Superior temporal gyrus (tissue), 1 donor: ENCODE data around the gene MCMBP.
"Not testable (repeated sequence)": the region's sequence is repeated elsewhere in the genome, so short reads cannot be mapped to it uniquely, and the experiment has no call there.

Experiments
- DNase-seq: peaks from one replicate; pipeline ENCODE4 v3.0.0-alpha.2; 2016; ENCODE audit errors: extremely low spot score

The MCMBP gene

DNA sequence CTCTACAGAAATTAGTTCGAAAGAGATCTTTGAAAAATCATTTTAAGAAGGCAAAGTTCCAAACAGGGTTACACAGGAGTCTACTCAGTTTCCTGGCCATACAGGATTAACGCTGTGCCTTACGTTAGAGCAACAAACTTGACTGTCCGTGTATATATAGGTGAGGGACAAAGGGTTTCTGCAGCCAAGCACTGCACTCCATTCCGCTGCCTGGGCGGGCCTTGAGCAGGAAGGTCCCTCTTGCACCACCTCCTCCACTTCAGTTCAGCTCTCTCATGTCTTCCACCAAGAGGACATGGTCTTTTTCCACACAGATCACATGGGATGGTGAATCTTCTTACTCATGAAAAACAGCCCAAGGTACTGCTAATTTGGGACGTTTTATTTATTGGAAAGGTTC lies 43.2 kb downstream of the MCMBP start:
- DNase-seq = no peak

DNA sequence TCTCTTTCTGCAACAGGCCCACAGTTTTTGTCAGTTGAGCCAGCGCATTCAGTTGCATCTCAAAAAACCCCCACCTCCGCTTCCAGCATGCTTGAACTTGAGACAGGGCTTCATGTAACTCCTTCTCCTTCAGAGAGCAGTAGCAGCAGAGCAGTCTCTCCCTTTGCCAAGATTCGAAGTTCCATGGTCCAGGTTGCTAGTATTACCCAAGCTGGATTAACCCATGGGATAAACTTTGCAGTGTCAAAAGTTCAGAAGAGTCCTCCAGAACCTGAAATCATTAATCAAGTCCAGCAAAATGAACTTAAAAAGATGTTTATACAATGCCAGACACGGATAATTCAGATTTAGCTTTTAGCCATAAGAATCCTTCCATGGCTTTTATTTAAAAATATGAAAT lies 45.2 kb downstream of the MCMBP start:
- no peak for DNase-seq

DNA sequence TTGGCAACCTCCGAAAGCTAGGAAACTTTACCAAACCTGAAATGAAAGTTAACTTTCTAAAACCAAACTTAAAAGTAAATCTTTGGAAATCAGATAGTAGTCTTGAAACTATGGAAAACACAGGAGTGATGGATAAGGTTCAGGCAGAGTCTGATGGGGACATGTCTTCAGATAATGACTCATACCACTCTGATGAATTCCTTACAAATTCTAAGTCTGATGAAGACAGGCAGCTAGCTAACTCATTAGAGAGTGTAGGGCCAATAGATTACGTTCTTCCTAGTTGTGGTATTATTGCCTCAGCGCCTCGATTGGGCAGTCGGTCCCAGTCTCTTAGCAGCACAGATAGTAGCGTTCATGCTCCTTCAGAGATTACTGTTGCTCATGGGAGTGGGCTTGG lies 45.9 kb downstream of the MCMBP start:
- DNase-seq = no peak

DNA sequence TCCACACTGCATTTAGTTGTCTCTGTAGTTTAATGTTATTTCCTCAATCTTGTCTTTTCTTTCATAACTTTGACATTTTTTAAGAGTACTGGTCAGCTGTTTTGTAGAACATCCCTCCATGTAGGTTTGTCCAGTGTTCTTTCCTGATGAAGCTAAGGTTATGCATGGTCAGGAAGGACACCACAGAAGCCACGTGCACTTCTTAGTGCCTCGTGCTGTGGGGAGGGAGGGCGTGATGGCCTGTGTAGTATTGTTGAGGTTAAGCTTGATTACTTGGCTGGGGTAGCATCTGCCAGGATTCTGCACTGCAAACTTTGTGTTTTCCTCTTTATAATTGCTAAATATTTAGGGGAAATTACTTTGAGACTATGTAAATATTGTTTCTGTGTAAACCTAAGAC lies 48.3 kb downstream of the MCMBP start:
- DNase-seq = no peak

DNA sequence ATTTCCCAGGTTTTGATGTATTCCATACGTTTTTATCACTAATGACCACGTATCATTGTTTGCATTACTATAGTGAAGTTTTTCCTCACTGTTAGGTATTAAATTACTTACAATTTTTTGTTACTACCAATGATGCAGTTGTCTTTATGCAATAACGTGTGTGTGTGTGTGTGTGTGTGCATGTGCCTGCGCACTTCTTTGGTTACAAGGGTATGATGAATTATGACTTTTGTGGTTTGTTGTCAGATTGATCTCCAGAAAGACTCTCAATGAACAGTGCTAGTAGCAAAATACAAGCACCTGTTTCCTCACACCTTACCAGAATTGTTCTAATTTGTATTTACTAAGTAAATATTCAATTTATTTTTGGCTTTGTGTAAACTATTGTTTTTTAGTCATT lies 51.5 kb downstream of the MCMBP start:
- DNase-seq = no peak

DNA sequence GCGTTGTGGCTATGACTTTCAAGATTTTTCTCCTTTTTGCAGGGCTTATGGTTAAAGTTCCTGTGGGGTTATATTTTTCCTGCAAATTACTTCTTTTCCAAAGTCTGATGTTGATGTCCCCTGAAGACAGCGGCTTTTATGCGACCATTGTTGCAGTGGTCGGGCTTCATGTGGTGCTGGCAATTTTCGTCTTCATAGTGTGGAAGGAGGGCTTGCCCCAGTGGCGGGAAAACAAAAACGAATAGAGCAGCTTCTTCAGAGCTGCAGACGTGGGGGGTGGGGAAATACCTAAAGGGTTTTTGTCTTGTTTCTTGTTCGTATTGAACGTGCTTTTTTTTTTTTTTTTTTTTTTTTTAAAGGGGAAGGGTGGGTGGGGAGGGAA lies 53.8 kb downstream of the MCMBP start:
- no peak for DNase-seq

DNA sequence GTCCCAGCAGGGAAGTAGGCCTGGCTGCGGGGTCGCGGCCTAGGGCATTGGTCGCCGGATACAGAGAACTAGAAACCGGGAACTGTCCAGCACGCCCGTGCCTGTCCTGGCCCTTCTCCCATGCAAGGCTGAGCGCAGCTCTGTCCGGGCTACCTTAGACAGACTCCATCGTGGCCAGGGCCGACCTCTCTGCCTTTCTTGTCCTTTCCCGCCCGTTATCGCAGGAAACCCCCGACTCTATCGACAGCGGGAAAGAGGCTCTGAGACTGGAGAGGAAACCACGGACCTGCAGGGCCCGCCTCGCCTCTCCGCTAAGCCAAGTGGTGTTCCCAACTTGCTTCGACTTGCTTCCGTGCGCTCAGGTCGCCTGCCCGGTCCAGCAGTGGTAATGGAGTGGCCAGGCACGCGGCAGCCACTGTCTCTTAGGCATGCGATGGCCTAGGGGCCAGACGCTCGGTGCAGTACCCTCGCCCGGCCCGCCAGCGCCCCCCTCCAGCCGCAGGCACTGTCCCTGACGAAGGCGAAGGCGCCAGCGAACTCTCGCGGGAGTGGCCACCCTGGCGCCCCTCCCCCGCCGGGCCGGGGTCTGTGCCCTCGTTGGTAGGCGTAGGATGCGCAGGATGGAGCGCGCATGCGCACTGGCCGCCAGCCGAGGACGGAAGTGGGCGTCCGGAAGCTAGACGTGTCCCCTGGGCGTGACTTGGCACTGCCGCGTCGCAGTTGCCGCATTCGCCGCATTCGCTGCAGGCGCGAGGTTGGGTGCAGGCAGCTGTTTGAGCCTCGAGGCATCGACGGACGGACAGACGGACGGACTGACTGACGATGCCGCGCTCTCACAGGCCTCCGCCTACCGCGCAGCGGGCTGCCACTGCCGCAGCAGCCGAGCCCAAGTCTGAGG lies 54.4 kb downstream of the MCMBP start:
- peak; percentile 46 for DNase-seq

DNA sequence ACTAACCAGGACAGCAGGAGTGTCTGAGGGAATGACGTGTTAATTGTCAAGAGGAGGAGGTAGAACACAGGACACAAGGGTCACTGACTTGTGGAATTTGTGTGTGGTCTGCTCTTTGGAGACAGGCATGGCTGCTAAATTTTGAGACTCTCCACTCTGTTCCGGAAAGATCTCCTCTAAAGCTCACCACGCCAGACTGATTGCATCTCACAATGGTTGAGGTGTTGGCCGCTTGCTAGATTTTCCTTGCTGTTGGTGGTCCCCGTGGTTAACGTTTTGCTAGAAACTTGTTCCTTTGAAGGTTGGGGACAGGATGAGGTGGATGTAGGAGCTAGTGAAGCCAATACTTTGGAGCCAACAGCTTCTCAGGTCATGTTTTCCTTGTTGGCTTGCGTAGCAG lies 57.0 kb downstream of the MCMBP start:
- no peak for DNase-seq

DNA sequence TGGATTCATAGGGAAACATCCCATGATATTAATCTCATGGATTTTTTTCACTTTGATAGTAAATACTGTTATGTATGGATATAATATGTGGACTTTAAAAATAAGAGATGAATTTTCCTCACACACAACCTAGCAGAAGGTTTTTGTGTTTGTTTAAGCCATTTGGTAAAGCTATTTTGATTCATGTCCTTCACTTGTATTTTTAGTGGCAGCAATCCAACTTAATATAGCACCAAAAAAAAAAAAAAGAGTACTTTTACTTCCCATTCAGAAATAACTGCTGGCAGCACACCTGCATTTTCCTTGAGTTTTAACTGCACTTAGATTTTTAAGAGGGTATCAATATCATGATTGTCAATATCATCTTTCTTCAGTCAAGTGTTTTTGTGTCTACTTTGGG lies 60.0 kb downstream of the MCMBP start:
- no peak for DNase-seq

DNA sequence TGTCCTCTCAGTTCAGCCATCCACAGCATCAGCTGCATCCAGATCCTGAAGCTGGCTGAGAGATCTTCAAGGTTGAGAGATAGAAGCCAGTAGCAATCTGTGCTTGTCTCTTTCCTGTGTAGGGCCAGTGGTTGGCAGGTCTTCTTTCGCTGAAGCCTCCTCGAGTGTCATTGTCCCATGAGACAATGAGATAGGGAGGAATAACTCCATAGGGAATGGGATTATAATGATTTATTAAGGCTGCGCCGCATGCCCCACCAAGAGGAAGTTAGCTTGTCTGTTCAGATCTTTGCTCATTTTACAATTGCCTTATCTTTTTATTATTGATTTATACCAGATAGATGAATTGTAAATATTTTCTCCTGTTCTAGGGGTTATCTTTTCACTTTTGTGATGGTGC lies 61.5 kb downstream of the MCMBP start:
- DNase-seq = no peak

DNA sequence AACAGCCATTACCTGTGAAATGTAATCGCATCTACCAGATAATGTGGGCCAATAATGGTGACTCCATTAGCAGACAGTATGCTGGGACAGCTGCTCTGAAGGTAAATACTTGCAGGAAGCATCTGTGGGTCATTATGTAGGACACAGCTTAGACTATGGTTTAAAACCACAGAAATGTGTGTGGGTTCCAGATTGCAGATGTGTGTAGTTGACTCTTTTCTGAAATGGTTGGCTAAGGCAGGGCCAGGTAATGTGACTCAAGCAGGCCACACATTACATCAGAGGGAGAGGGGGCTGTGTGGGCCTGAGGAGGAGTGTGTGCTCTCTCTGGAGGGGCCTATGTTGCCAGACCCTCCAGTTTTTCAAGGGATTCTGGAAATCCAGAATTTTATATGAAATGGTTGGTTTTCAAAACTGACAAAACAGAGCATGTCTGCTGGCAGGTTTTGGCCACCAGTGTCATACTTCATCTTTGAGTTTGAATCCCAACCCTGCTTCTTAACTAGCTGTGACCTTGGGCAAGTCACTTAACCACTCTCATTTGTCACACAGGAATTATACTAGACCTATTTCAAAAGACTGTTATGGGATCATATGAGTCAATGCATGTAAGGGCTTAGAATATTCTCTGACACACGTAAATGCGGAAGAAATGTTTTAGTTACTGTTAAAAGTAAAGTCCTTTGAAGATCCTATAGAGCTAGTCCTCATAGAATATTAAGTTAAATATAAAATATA lies 64.5 kb downstream of the MCMBP start:
- no peak for DNase-seq

DNA sequence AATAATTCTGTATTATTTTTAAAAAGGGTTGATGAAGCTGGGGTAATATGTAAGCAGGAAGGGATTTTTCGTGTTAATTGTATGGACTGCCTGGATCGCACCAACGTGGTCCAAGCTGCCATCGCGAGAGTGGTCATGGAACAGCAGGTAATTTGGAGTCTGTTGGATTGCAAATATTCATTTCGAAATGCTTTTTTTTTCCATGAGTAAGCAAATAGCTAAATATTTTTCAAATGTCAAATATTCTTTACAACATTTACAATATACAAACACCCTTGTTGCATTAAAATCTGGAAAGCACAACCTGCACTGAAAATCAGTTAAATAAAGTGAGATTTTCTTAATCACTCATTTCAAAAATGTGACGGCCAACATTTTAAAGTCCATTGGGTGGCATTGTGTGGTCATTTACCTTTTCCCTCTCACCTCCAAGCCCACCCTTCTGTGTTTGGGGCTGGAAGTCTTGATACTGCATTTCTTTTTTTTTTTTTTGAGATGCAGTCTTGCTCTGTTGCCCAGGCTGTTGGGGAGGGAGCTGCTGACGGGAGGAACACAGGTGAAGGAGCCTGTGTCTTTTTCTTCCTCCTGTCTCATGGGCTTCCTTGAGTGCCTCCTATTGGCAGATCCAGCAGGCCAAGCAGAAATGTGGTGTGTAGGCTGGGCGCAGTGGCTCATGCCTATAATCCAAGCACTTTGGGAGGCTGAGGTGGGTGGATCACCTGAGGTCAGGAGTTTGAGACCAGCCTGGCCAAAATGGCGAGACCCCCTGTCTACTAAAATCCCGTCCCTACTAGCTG lies 66.1 kb downstream of the MCMBP start:
- no peak for DNase-seq

DNA sequence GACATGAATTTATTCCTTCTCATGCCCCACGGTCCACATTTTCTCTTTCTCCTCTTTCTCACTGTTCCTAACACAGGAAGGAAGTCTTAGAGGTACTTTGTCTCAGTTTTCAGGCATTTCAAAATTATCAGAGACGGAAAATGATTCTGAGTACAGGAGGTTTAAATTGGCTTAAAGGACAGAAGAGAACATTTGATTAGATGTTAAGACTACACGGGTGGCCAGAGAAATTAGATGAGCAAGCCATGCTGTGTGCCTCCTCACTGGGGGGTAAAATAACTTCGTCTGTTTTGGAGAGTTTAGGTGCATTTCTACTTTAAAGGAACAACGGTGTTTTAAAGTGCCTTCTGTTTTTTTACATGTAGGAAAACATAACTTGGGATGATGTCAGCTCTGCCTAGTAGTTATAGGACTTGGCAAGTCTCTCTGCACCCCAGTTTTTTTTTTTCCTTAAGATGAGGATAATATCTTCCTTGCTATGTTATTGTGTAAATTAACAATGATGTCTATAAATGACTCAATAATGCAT lies 66.9 kb downstream of the MCMBP start:
- DNase-seq = no peak

DNA sequence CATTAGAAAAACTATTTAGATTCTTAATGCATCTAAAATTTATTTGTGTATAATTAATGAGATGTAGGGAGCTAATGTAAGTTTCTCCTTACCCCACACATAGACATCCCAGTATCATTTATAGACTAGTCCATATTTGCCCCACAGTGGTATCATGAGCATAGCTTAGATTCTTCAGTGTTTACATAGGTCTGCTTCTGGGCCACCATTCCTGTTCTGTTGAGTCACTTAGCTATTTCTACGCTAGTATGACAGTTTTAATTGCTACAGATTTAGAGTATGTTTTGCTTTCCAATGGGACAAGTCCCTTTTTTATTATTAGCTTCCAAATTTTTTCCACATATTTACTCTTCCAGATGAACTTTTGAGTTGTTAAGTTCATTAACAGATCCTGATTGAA lies 69.4 kb downstream of the MCMBP start:
- no peak for DNase-seq

DNA sequence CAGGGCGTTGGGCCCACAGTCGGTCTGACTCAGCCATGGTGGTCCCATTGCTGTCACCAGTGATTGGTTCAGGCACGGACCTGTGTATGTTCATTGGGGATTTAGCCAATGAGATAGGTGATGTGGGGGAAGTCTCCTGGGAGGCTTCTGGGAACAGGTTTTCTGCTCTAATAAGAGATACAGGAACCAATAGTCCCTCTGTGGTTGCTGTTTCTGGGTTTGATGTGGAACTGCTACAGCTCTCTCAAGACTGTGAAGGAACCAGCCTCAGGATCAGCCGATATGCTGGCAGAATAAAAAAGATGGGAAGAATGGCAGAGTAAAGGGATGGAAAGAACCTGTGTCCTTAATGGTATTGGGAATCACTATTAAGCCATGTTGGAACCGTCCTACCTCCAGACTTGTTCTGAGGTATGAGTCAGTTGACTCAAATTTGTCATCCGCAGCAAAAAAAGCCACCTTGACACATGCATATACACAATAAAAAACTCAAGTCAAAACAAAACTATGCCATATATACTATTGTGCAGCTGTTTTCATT lies 70.6 kb downstream of the MCMBP start:
- no peak for DNase-seq

DNA sequence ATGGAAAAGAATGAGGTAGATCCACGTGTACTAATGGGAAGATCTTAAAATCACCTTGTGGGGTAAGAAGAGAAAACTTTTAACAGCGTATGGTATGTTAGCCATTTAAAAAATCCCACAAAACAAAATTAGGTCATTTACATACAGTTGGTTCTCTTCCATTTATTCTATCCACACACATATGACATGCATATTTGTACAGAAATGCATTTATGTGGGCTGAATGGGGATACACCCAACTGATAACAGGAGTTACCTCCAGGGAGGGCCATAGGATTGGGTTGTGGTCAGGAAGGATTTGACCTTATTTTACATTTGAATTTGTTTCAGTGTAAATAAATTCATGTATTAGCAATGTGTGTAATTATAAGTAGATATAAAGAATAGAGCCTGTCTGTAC lies 71.5 kb downstream of the MCMBP start:
- no peak for DNase-seq

DNA sequence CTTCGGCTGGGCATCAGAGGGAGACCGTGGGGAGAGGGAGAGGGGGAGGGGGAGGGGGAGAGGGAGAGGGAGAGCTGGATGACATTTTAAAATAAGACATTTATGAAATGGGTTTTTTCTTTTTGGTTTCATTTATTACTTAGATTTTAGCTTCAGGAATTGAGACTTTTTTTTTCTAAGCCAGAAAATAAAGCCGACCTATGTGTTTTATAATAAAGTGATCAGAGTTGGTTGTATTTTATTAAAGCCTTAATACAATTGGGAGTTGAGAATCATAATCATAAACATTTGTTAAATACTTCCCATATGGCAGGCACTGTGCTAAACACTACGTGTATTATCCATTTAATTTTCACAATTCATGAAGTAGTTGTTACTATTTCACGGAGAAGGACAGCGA lies 76.6 kb downstream of the MCMBP start:
- no peak for DNase-seq

DNA sequence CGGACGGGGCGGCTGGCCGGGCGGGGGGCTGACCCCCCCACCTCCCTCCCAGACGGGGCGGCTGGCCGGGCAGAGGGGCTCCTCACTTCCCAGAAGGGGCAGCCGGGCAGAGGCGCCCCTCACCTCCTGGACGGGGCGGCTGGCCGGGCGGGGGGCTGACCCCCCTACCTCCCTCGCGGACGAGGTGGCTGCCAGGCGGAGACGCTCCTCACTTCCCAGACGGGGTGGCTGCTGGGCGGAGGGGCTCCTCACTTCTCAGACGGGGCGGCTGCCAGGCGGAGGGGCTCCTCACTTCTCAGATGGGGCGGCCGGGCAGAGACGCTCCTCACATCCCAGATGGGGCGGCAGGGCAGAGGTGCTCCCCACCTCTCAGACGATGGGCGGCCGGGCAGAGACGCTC lies 77.5 kb downstream of the MCMBP start:
- not testable (repeated sequence) for DNase-seq

DNA sequence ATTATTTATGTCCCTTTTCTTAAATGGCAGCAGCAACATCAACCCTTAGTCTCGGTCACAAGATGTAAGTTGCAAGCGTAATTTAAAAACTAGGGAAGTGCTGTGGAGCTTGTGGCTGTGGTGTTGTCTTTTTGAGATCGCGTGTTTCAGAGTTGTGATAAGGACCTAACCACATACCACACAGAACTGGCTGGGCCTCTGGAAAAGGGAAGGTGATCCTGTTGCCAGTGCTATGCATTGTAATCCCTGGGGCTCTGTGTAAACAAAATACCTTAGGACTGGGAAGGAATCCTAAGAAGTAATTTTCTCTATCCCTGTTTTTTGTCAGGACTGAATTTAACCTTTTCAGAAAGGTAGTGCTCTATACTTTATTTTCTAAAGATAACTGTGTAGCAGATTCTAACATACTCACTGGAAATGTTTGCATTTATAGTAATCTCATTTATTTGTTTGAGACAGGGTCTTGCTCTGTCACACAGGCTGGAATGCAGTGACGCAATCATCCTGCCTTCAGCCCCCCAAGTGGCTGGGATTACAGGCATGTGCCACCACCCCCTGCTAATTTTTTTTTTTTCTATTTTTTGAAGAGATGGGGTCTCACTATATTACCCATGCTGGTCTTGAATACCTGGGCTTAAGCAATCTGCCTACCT lies 86.4 kb downstream of the MCMBP start:
- no peak for DNase-seq

DNA sequence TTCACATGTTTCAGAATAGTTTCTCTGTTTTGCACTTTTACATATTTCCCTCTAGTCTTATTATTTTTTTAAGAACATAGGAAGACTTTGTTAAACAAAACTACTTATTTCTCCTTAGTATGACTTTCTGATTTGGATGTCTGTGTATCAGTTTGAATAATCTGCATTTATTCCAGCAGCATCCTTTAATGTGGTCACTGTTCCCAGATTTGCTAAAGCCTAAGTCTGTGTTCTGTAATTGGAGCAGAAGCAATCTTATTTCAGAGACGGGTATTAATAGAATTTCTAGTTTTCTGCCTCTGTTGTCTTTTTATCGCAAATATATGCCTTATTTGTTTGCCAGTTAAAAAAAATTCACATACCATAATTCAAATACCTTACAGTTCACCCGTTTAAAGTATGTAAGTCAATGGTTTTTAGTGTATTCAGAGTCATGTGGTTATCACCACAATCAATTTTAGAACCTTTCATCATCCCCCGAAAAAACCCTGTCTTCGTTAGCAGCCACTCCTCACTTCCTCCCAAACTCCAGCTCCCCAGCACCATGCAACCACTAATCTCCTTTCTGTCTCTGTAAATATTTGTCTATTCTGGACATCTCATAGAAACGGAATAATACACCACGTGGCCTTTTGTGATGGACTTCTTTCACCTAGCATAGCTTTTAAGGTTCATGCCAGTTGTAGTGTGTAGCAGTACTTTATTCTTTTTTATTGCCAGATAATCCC lies 88.1 kb downstream of the MCMBP start:
- peak; percentile 10 for DNase-seq

DNA sequence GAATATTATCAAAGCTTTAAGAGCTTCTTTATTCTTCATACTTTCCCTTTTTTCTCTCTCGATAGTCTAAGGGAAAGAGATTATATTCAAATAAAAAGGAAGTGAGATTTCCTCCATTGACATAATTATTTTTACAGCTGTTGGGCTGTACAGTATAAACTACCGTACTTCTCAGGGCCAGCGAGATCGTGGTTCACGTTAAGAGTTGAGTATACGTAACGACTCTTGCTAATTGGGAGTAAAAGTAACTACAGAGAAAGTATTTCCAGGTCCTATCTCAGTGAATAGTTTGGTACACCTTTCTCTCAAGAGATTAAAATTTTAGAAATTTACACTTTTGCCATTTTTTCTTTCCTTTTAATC lies 89.0 kb downstream of the MCMBP start:
- DNase-seq = no peak
